Peyer's patch (tissue), 4 donors: Measurements from ENCODE around the gene SKI. TPM values are rescaled to one million over a fixed set of nuclear protein-coding genes. Genes with fewer than 3 reads are reported as not detected.

ENCODE experiments used
- DNase-seq, 3 donors: peaks; one replicate each; pipeline ENCODE4 v3.0.0-alpha.2; 2017 to 2019
- H3K27ac ChIP-seq, 4 donors: fragments of 200-600 bp; sonication (generic); one replicate each; pipeline ENCODE4 v1.5.1; 2016 to 2019
- H3K27me3 ChIP-seq, 2 donors: fragments of 200-600 bp; sonication (generic); one replicate each; pipeline ENCODE4 v1.5.1; 2019
- H3K36me3 ChIP-seq, 3 donors: fragments of 200-600 bp; sonication (generic); one replicate each; pipeline ENCODE4 v1.5.1; 2016 to 2019
- H3K4me1 ChIP-seq, 4 donors: fragments of 200-600 bp; sonication (generic); one replicate each; pipeline ENCODE4 v1.5.1; 2016 to 2019
- H3K4me3 ChIP-seq, 4 donors: fragments of 200-600 bp; sonication (generic); 1 replicate in 3 of 4; 2 replicates in 1 of 4; pipeline ENCODE4 v1.5.1; 2016 to 2019; ENCODE audit warnings: mild to moderate bottlenecking in 1 of 4
- H3K9me3 ChIP-seq, 4 donors: fragments of 200-600 bp; sonication (generic); one replicate each; pipeline ENCODE4 v1.5.1; 2016 to 2019; ENCODE audit warnings: mild to moderate bottlenecking in 1 of 4
- CTCF ChIP-seq, 6 experiments: fragments of 450-650 bp in 4 of 6; fragments of 200-600 bp in 2 of 6; sonication (generic) in 1 of 6; IDR thresholded peaks; one replicate each; pipeline ENCODE4 v1.5.1; 2017 to 2019; ENCODE audit warnings: antibody characterized with exemption in 6 of 6, mild to moderate bottlenecking in 3 of 6, moderate library complexity in 1 of 6
- POLR2A ChIP-seq, 2 donors: fragments of 450-650 bp; IDR thresholded peaks; one replicate each; pipeline ENCODE4 v1.5.1; 2017; ENCODE audit warnings: antibody characterized with exemption in 2 of 2, mild to moderate bottlenecking in 2 of 2, moderate library complexity in 2 of 2
- total RNA-seq, 4 donors: library from RNA; depleted of rRNA; stranded (reverse); fragments of >200 nt; gene quantifications; one replicate each; pipeline ENCODE4 v1.1.0, GENCODE V29; 2016

The SKI gene
- total RNA-seq, 4 donors from 2014 or later = 20.1 to 41.5 (median 37.1) TPM

GRCh38 chr1:2358072-2358471, 130.0 kb downstream of the SKI start:
- TF ChIP-seq CTCF (IDR thresholded peaks at IDR 0.05) (no peak), POLR2A (IDR thresholded peaks at IDR 0.05) (no peak)
- H3K27me3 ChIP-seq = no peaks in the 10 kb centered on the region
- H3K36me3 ChIP-seq = no peaks in the 10 kb centered on the region
- H3K4me1 ChIP-seq = no peaks in the 10 kb centered on the region
- no peak overlapping the region for H3K27ac ChIP-seq
- no peak for DNase-seq
- H3K9me3 ChIP-seq = no peaks in the 10 kb centered on the region
- no peak overlapping the region for H3K4me3 ChIP-seq

DNA sequence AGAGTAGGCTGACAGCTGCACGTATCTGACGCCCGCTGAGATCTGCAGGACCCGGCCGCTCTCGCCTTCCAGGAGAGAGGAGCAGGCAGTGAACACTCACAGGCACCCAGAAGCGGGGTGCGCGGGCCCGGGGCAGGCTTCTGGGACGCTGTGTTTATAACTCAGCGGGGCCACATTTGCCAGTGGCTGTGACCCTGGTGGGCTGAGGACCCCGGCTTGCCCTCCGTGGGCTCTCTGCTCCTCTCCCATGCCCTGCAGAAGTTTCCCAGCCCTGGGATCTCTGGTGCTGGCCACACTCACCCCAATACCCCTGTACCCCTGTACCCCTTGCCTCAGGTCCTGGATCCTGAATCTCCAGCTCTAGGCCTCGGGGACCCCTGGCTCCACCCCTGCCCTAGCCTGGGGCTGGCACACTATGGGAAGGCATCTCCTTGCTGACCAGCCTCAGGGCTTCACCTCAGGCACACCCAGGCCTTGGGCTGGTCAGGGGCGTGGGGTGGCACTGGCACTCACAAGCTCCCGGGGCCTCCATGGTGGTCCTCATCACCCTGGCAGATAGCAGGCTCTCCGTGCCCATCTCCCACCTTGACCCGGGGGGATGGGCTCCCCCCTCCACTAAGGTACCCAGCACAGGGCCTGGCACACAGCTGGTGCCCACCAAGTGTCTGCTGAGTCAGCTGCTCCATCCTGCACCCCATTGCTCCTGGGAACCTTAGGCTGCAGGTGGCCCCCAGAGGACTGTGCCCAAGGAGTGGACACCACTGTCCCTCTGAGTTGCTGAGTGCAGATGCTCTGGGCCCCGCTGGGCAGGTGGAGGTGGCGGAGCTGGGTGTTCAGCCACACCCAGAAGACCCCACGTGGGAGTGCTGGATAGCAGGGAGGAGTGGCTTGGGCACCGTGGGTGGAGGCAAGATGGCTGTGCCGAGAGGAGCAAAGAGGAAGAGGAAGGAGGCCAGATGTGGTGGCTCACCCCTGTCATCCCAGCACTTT, 130.8 kb downstream of the SKI start:
- Histone ChIP-seq H3K9me3 (no peaks in the 10 kb centered on the region), H3K4me1 (no peaks in the 10 kb centered on the region), H3K4me3 (no peak overlapping the region), H3K36me3 (no peaks in the 10 kb centered on the region), H3K27ac (no peak overlapping the region), H3K27me3 (no peaks in the 10 kb centered on the region)
- no peak for DNase-seq
- no peak for TF ChIP-seq CTCF (IDR thresholded peaks at IDR 0.05)
- no peak for TF ChIP-seq POLR2A (IDR thresholded peaks at IDR 0.05)

Other genes starting within 250 kb of the SKI start
- gene CFAP74, start 224.5 kb upstream of the SKI start, total RNA-seq = 1 to 10 TPM in 1 of 4 donors, under 1 TPM in 2, not detected in 1; 0.35 to 1.1 (median 0.83) TPM
- gene GABRD, start 209.0 kb upstream of the SKI start, total RNA-seq = not detected
- gene PRKCZ, start 177.9 kb upstream of the SKI start, total RNA-seq = 100 to 1,000 TPM in 2 of 4 donors, 10 to 100 TPM in 2; 51.2 to 105 (median 93.6) TPM
- gene FAAP20, start 33.5 kb upstream of the SKI start, total RNA-seq = 10 to 100 TPM; 16.5 to 31.2 (median 25.4) TPM
- 10 to 100 TPM in 3 of 4 donors, 1 to 10 TPM in 1; 4.9 to 21.5 (median 15.9) TPM for gene MORN1, start 163.2 kb downstream of the SKI start, total RNA-seq
- gene RER1, start 163.5 kb downstream of the SKI start, total RNA-seq = 100 to 1,000 TPM in 3 of 4 donors, 10 to 100 TPM in 1; 42.9 to 141 (median 120) TPM
- gene PEX10, start 184.2 kb downstream of the SKI start, total RNA-seq = 10 to 100 TPM; 16.9 to 29.6 (median 19.9) TPM
- 10 to 100 TPM in 2 of 4 donors, 1 to 10 TPM in 2; 2.5 to 18.3 (median 7.8) TPM for gene PLCH2, start 248.0 kb downstream of the SKI start, total RNA-seq